K562 (cell line): ENCODE data around the gene CNRIP1.

Experiments
- BMI1 ChIP-seq: fragments of 150-350 bp; IDR thresholded peaks from 2 replicates; pipeline ENCODE4 v1.6.1; 2014; ENCODE audit warnings: low read length
- EZH2 ChIP-seq: IDR thresholded peaks from 2 replicates; pipeline ENCODE4 v1.6.1; 2012; ENCODE audit warnings: low read depth, mild to moderate bottlenecking, inconsistent platforms, low read length, borderline replicate concordance
- HCFC1 ChIP-seq: IDR thresholded peaks from 2 replicates; pipeline ENCODE4 v1.6.1; 2012; ENCODE audit warnings: low read depth, low read length, improper control_type of control experiment
- NR2C1 ChIP-seq, 2 experiments: fragments of 450-650 bp; IDR thresholded peaks; 2 replicates each; pipeline ENCODE4 v1.6.1; 2017; ENCODE audit warnings: mild to moderate bottlenecking in 2 of 2, antibody characterized with exemption in 1 of 2, inconsistent platforms in 1 of 2, missing compliant biosample characterization in 1 of 2, missing genetic modification characterization in 1 of 2
- TEAD2 ChIP-seq: fragments of 450-650 bp; IDR thresholded peaks from 2 replicates; pipeline ENCODE4 v1.6.1; 2016; ENCODE audit warnings: missing genetic modification characterization, control low read depth, missing compliant biosample characterization
- ZFP1 ChIP-seq: fragments of 450-650 bp; formaldehyde crosslinking; IDR thresholded peaks from 2 replicates; pipeline ENCODE4 v1.4.0; 2020; ENCODE audit warnings: mild to moderate bottlenecking, mixed read lengths
- ZNF212 ChIP-seq: fragments of 450-650 bp; formaldehyde crosslinking; IDR thresholded peaks from 2 replicates; pipeline ENCODE4 v1.4.0; 2020; ENCODE audit warnings: mild to moderate bottlenecking
- ZNF41 ChIP-seq: fragments of 250-450 bp; sonication (Bioruptor Pico); conservative IDR thresholded peaks from 2 replicates; pipeline ENCODE4 v1.4.0; 2020; ENCODE audit warnings: mild to moderate bottlenecking
- TF ChIP-seq, protein P1 (sequence below): fragments of 250-450 bp; sonication (Bioruptor Pico); IDR thresholded peaks from 2 replicates; pipeline ENCODE4 v1.4.0; 2020; ENCODE audit warnings: borderline replicate concordance
- TF ChIP-seq, protein P2 (sequence below), 3 experiments: IDR thresholded peaks in 2 of 3; conservative IDR thresholded peaks in 1 of 3; 2 replicates each; pipeline ENCODE4 v1.5.1; 2011 to 2012; ENCODE audit warnings: low read length in 3 of 3, mild to moderate bottlenecking in 3 of 3, control low read depth in 2 of 3, improper control_type of control experiment in 1 of 3, inconsistent platforms in 1 of 3, low read depth in 1 of 3, mixed read lengths in 1 of 3, moderate library complexity in 1 of 3; ENCODE audit not compliant: insufficient read depth in 2 of 3

DNA sequence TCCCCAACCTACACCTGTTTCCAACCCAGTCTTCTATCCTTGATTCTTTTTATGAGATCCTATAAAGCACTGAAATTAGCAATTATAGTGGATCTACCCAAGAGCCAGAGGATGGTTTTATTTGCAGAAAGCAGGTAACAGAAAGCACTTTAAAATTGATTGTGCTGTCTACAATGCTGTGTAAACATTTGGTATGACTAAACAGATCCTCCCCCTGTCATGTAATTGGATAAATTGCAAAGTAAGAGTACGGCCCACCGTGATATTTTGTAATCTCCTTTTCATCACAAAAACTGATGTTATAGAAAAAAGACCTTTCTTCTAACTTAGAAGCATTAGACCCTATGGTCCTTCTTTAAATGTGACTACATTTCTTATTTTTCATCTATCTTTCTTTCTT lies 56.1 kb downstream of the CNRIP1 start:
- TF ChIP-seq ZNF212: no peak
- no peak for TF ChIP-seq HCFC1
- TF ChIP-seq, protein P1, sequence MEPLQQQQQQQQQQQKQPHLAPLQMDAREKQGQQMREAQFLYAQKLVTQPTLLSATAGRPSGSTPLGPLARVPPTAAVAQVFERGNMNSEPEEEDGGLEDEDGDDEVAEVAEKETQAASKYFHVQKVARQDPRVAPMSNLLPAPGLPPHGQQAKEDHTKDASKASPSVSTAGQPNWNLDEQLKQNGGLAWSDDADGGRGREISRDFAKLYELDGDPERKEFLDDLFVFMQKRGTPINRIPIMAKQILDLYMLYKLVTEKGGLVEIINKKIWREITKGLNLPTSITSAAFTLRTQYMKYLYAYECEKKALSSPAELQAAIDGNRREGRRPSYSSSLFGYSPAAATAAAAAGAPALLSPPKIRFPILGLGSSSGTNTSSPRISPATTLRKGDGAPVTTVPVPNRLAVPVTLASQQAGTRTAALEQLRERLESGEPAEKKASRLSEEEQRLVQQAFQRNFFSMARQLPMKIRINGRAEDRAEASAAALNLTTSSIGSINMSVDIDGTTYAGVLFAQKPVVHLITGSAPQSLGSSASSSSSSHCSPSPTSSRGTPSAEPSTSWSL (CRISPR knock-in tag): no peak
- TF ChIP-seq BMI1: no peak
- TF ChIP-seq ZFP1 (CRISPR knock-in tag): no peak
- no peak for TF ChIP-seq EZH2
- TF ChIP-seq ZNF41: no peak
- TF ChIP-seq NR2C1 (IDR thresholded peaks at IDR 0.05): no peak
- TF ChIP-seq NR2C1 (tag; IDR thresholded peaks at IDR 0.05): no peak
- TF ChIP-seq TEAD2 (tag): no peak
- TF ChIP-seq, protein P2, sequence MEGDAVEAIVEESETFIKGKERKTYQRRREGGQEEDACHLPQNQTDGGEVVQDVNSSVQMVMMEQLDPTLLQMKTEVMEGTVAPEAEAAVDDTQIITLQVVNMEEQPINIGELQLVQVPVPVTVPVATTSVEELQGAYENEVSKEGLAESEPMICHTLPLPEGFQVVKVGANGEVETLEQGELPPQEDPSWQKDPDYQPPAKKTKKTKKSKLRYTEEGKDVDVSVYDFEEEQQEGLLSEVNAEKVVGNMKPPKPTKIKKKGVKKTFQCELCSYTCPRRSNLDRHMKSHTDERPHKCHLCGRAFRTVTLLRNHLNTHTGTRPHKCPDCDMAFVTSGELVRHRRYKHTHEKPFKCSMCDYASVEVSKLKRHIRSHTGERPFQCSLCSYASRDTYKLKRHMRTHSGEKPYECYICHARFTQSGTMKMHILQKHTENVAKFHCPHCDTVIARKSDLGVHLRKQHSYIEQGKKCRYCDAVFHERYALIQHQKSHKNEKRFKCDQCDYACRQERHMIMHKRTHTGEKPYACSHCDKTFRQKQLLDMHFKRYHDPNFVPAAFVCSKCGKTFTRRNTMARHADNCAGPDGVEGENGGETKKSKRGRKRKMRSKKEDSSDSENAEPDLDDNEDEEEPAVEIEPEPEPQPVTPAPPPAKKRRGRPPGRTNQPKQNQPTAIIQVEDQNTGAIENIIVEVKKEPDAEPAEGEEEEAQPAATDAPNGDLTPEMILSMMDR (IDR thresholded peaks at IDR 0.05 in 2 of 3, conservative IDR thresholded peaks at IDR 0.05 in 1 of 3; ENCODE audit: insufficient read depth in 2 of 3, low read depth in 1 of 3, low read length in 3 of 3): no peak
